Lung (tissue), 12 donors: ENCODE results near the gene FANCE. TPM values are rescaled to one million over a fixed set of nuclear protein-coding genes. Genes with fewer than 3 reads are reported as not detected.

ENCODE experiments used
- ATAC-seq: fragments of 200-7000 bp; cut with Tn5 transposase; one replicate; pipeline ENCODE4 v1.9.1; 2020; ENCODE audit warnings: moderate number of reproducible peaks; ENCODE audit not compliant: insufficient read depth, low FRiP score
- DNase-seq, 3 donors: peaks; one replicate each; pipeline ENCODE4 v3.0.0-alpha.2; 2013 to 2017
- H3K27ac ChIP-seq, 2 donors: one replicate each; pipeline ENCODE4 v1.5.1; 2013; ENCODE audit warnings: mild to moderate bottlenecking in 2 of 2, moderate library complexity in 2 of 2, control low read depth in 1 of 2, inconsistent platforms in 1 of 2, low read depth in 1 of 2, low read length in 1 of 2
- H3K27me3 ChIP-seq, 3 donors: one replicate each; pipeline ENCODE4 v1.5.1; 2013; ENCODE audit warnings: low read length in 2 of 3; ENCODE audit not compliant: control insufficient read depth in 3 of 3, insufficient read depth in 3 of 3
- H3K36me3 ChIP-seq, 4 donors: one replicate each; pipeline ENCODE4 v1.5.1; 2013; ENCODE audit warnings: low read length in 4 of 4, mild to moderate bottlenecking in 1 of 4, moderate library complexity in 1 of 4; ENCODE audit not compliant: control insufficient read depth in 4 of 4, insufficient read depth in 4 of 4
- H3K4me1 ChIP-seq, 5 donors: one replicate each; pipeline ENCODE4 v1.5.1; 2013; ENCODE audit warnings: low read length in 5 of 5, mild to moderate bottlenecking in 2 of 5, moderate library complexity in 1 of 5; ENCODE audit not compliant: control insufficient read depth in 5 of 5, insufficient read depth in 5 of 5
- H3K4me3 ChIP-seq: one replicate; pipeline ENCODE4 v1.5.1; 2013; ENCODE audit warnings: mild to moderate bottlenecking, control low read depth, moderate library complexity
- H3K9ac ChIP-seq, 2 donors: one replicate each; pipeline ENCODE4 v1.5.1; 2013; ENCODE audit warnings: low read length in 2 of 2, control low read depth in 1 of 2; ENCODE audit not compliant: insufficient read depth in 1 of 2
- H3K9me3 ChIP-seq, 4 donors: one replicate each; pipeline ENCODE4 v1.5.1; 2013; ENCODE audit warnings: low read length in 3 of 4, mild to moderate bottlenecking in 1 of 4, moderate library complexity in 1 of 4; ENCODE audit not compliant: control insufficient read depth in 4 of 4, insufficient read depth in 3 of 4
- WGBS, 2 donors: extraction: QIAGEN DNeasy Blood & Tissue Kit; methylation state at CpG; one replicate each; pipeline ENCODE4 v1.1.7; 2013; 5-methylcytosine and 5-hydroxymethylcytosine counted together
- polyA plus RNA-seq, 2 donors: library from polyadenylated mRNA; stranded (reverse); fragments of 200-250 nt; gene quantifications; one replicate each; pipeline ENCODE4 v1.2.1, GENCODE V29; 2013
- total RNA-seq, 2 donors: library from RNA; depleted of rRNA in 1 of 2; stranded (reverse); fragments of >200 nt in 1 of 2; gene quantifications; one replicate each; pipeline ENCODE4 v1.2.1, GENCODE V29; 2014 to 2021
- TF ChIP-seq, protein P1 (sequence below): IDR thresholded peaks from 2 replicates; pipeline ENCODE4 v1.5.1; 2012; ENCODE audit warnings: mild to moderate bottlenecking; ENCODE audit errors: control extremely low read depth, extremely low read depth
- donor health status: control.
- donor health status: control.
- donor health status: Bipolar disorder and iron deficiency.
- donor health status: healthy.
- donor health status: DM: yes; HTN: yes; CAD: no.

Gene FANCE
- total and polyA plus RNA-seq, 4 donors, result 3.1 to 7.3 (median 6.3) TPM

- H3K27ac ChIP-seq, result no peak overlapping the region
- no peak for DNase-seq
- H3K9me3 ChIP-seq, result no peaks in the 10 kb centered on the region
- H3K9ac ChIP-seq, result no peak overlapping the region
- no peak overlapping the region for H3K4me3 ChIP-seq
- no peaks in the 10 kb centered on the region for H3K27me3 ChIP-seq
- ATAC-seq, result no peak
- TF ChIP-seq, protein P1, sequence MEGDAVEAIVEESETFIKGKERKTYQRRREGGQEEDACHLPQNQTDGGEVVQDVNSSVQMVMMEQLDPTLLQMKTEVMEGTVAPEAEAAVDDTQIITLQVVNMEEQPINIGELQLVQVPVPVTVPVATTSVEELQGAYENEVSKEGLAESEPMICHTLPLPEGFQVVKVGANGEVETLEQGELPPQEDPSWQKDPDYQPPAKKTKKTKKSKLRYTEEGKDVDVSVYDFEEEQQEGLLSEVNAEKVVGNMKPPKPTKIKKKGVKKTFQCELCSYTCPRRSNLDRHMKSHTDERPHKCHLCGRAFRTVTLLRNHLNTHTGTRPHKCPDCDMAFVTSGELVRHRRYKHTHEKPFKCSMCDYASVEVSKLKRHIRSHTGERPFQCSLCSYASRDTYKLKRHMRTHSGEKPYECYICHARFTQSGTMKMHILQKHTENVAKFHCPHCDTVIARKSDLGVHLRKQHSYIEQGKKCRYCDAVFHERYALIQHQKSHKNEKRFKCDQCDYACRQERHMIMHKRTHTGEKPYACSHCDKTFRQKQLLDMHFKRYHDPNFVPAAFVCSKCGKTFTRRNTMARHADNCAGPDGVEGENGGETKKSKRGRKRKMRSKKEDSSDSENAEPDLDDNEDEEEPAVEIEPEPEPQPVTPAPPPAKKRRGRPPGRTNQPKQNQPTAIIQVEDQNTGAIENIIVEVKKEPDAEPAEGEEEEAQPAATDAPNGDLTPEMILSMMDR, result no peak
- 90 to 91% methylated on average over 12 to 14 of the region's 14 CpGs for WGBS, 2 donors
- H3K36me3 ChIP-seq, result peaks cover 0 to 52% (median 31%) of the 10 kb centered on the region in 4 donors
- peaks cover 0 to 14% (median 5%) of the 10 kb centered on the region in 5 donors for H3K4me1 ChIP-seq
Observed at GRCh38 chr6:35474131-35474941, 22.2 kb downstream of the FANCE start.

DNA sequence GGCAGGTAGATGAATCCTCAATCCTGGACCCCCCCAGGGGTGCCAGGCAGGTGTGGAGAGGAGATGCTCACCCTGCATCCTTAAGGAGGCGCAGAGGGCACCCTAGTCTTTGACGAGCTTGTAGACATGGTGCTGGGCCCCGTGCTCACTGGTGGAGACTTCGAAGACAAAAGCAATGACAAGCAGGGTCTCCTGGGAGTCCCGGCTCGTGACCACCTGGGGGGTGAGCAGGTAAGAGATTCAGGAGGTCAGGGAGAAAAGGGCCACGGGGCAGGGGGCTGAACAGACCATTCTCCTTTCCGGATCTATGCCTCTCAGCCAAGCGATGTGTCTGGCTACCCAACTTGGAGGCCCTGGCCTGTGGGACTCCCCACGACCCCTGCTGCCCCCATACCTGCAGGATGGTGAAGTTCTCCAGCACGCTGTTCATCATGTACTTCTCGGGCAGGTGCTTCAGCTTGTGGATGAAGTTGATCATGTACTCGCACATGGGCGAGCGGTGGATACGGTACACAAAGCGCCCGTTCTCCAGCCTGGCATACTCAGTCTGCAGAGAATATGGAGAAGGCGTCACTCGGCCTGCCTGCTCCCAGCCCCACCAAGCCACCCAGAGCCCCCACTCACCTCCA is 22.9 kb downstream of the FANCE start:
- Histone ChIP-seq H3K4me3 (no peak overlapping the region), H3K36me3 (peaks cover 0 to 49% (median 28%) of the 10 kb centered on the region in 4 donors), H3K4me1 (peaks cover 0 to 7% (median 3%) of the 10 kb centered on the region in 5 donors), H3K9ac (no peak overlapping the region), H3K27ac (no peak overlapping the region), H3K9me3 (no peaks in the 10 kb centered on the region), H3K27me3 (no peaks in the 10 kb centered on the region)
- TF ChIP-seq, protein P1, result no peak
- no peak for DNase-seq
- WGBS, 2 donors, result 95 to 96% methylated on average over 20 of the region's 20 CpGs
- ATAC-seq, result no peak

DNA sequence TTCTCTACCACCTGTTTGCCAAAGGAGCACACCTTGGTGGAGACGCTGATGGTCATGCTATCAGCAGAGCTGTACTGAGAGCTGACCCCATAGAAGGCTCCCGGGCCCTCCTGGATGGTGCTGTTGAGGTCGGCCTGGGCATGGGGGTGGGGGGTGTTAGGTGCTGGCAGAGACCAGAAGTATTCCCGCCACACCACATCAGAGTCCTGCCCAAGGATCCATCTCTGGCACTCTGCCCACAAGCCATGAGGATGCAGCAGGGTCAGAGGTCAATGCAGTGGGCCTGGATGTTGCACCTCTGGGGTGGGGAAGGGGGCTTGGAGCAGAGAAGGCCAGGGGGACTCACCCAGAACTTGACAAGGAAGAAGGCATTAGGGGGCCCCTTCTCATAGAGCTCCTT is 23.4 kb downstream of the FANCE start:
- DNase-seq, result no peak
- H3K36me3 ChIP-seq, result peaks cover 0 to 45% (median 25%) of the 10 kb centered on the region in 4 donors

More for the DNA sequence above, 23.4 kb downstream of the FANCE start:
- H3K9ac ChIP-seq, result no peak overlapping the region
- H3K4me1 ChIP-seq, result peaks cover 0 to 2% (median 1%) of the 10 kb centered on the region in 5 donors
- H3K4me3 ChIP-seq, result no peak overlapping the region
- TF ChIP-seq, protein P1, result no peak
- no peak for ATAC-seq
- WGBS, 2 donors, result 84 to 85% methylated on average over 4 of the region's 4 CpGs
- no peaks in the 10 kb centered on the region for H3K9me3 ChIP-seq
- H3K27ac ChIP-seq, result no peak overlapping the region
- H3K27me3 ChIP-seq, result no peaks in the 10 kb centered on the region
